Activated T-cell treated with anti-CD3 and anti-CD28 coated beads, Interleukin-2, amount 50 U/mL, for 4 hours (primary cell): Measurements from ENCODE around the gene SPDYE2. TPM values are rescaled to one million over a fixed set of nuclear protein-coding genes. Genes with fewer than 3 reads are reported as not detected.
"Not testable (repeated sequence)": the region's sequence is repeated elsewhere in the genome, so short reads cannot be mapped to it uniquely, and the experiment has no call there.

Source experiments
- ATAC-seq, 2 donors: fragments of 200-7000 bp; cut with Tn5 transposase; one replicate each; pipeline ENCODE4 v1.10.0; 2021
- DNase-seq: peaks from one replicate; pipeline ENCODE4 v3.0.0-alpha.2; 2020
- H3K27me3 Mint-ChIP-seq: one replicate; pipeline ENCODE4 v1.8.0; 2021; ENCODE audit warnings: low read depth, mixed read lengths
- H3K36me3 Mint-ChIP-seq: one replicate; pipeline ENCODE4 v1.8.0; 2022; ENCODE audit warnings: mixed read lengths; ENCODE audit not compliant: insufficient read depth
- H3K4me1 Mint-ChIP-seq: one replicate; pipeline ENCODE4 v1.8.0; 2021; ENCODE audit warnings: low read depth, mixed read lengths
- H3K4me3 Mint-ChIP-seq: one replicate; pipeline ENCODE4 v1.8.0; 2021; ENCODE audit warnings: mild to moderate bottlenecking, moderate library complexity, mixed read lengths
- H3K9me3 Mint-ChIP-seq: one replicate; pipeline ENCODE4 v1.8.0; 2021; ENCODE audit warnings: mixed read lengths
- total RNA-seq, 3 donors: library from RNA; stranded (reverse); gene quantifications; one replicate each; pipeline ENCODE4 v1.2.1, GENCODE V29; 2021

Gene SPDYE2
- total RNA-seq, 3 donors from 2014 or later, result not detected

GRCh38 chr7:102524803-102525202 is 26.2 kb upstream of the SPDYE2 start:
- ATAC-seq, H3K9me3 Mint-ChIP-seq, H3K36me3 Mint-ChIP-seq, H3K4me3 Mint-ChIP-seq, DNase-seq, H3K27me3 Mint-ChIP-seq, H3K4me1 Mint-ChIP-seq: not testable (repeated sequence)

- not testable (repeated sequence) for H3K4me1 Mint-ChIP-seq, H3K36me3 Mint-ChIP-seq, DNase-seq, H3K4me3 Mint-ChIP-seq, ATAC-seq, H3K9me3 Mint-ChIP-seq, H3K27me3 Mint-ChIP-seq
Observed at GRCh38 chr7:102527182-102527581, 23.8 kb upstream of the SPDYE2 start.

GRCh38 chr7:102527822-102528793 is 22.9 kb upstream of the SPDYE2 start:
- not testable (repeated sequence) for H3K9me3 Mint-ChIP-seq, H3K36me3 Mint-ChIP-seq, H3K27me3 Mint-ChIP-seq, H3K4me3 Mint-ChIP-seq, H3K4me1 Mint-ChIP-seq, ATAC-seq, DNase-seq

- not testable (repeated sequence) for H3K27me3 Mint-ChIP-seq, H3K36me3 Mint-ChIP-seq, H3K4me1 Mint-ChIP-seq, DNase-seq, ATAC-seq, H3K4me3 Mint-ChIP-seq, H3K9me3 Mint-ChIP-seq
Observed at GRCh38 chr7:102531583-102531982, 19.4 kb upstream of the SPDYE2 start.

GRCh38 chr7:102532127-102532526 is 18.9 kb upstream of the SPDYE2 start:
- H3K4me3 Mint-ChIP-seq, ATAC-seq, DNase-seq, H3K9me3 Mint-ChIP-seq, H3K27me3 Mint-ChIP-seq, H3K4me1 Mint-ChIP-seq, H3K36me3 Mint-ChIP-seq: not testable (repeated sequence)

- not testable (repeated sequence) for H3K36me3 Mint-ChIP-seq, H3K4me1 Mint-ChIP-seq, H3K9me3 Mint-ChIP-seq, ATAC-seq, H3K4me3 Mint-ChIP-seq, DNase-seq, H3K27me3 Mint-ChIP-seq
Observed at GRCh38 chr7:102535062-102535615, 15.9 kb upstream of the SPDYE2 start.

- H3K9me3 Mint-ChIP-seq, DNase-seq, H3K27me3 Mint-ChIP-seq, H3K4me1 Mint-ChIP-seq, H3K4me3 Mint-ChIP-seq, ATAC-seq, H3K36me3 Mint-ChIP-seq: not testable (repeated sequence)
Observed at GRCh38 chr7:102540604-102541003, 10.4 kb upstream of the SPDYE2 start.

GRCh38 chr7:102542083-102542482 is 8.9 kb upstream of the SPDYE2 start:
- not testable (repeated sequence) for H3K4me1 Mint-ChIP-seq, H3K9me3 Mint-ChIP-seq, ATAC-seq, H3K4me3 Mint-ChIP-seq, DNase-seq, H3K27me3 Mint-ChIP-seq, H3K36me3 Mint-ChIP-seq

GRCh38 chr7:102542771-102543170 is 8.3 kb upstream of the SPDYE2 start:
- DNase-seq, H3K27me3 Mint-ChIP-seq, H3K4me3 Mint-ChIP-seq, H3K9me3 Mint-ChIP-seq, H3K36me3 Mint-ChIP-seq, H3K4me1 Mint-ChIP-seq, ATAC-seq: not testable (repeated sequence)

- H3K9me3 Mint-ChIP-seq, DNase-seq, H3K4me1 Mint-ChIP-seq, H3K4me3 Mint-ChIP-seq, H3K36me3 Mint-ChIP-seq, H3K27me3 Mint-ChIP-seq, ATAC-seq: not testable (repeated sequence)
Observed at GRCh38 chr7:102543596-102543995, 7.4 kb upstream of the SPDYE2 start, which contains the start of gene UPK3BL2. Gene UPK3BL2, minus strand, starts transcription at chr7:102543696. Its CDS starts 60 bp downstream, at chr7:102543636.

GRCh38 chr7:102544372-102544771 is 6.7 kb upstream of the SPDYE2 start:
- not testable (repeated sequence) for H3K4me1 Mint-ChIP-seq, H3K27me3 Mint-ChIP-seq

GRCh38 chr7:102545288-102545687 is 5.7 kb upstream of the SPDYE2 start:
- H3K4me3 Mint-ChIP-seq, H3K27me3 Mint-ChIP-seq, ATAC-seq, DNase-seq, H3K4me1 Mint-ChIP-seq, H3K9me3 Mint-ChIP-seq, H3K36me3 Mint-ChIP-seq: not testable (repeated sequence)

More at GRCh38 chr7:102544372-102544771, 6.7 kb upstream of the SPDYE2 start:
- not testable (repeated sequence) for ATAC-seq, H3K36me3 Mint-ChIP-seq, H3K9me3 Mint-ChIP-seq, H3K4me3 Mint-ChIP-seq, DNase-seq

GRCh38 chr7:102546353-102546752 is 4.7 kb upstream of the SPDYE2 start:
- not testable (repeated sequence) for DNase-seq, H3K27me3 Mint-ChIP-seq, H3K4me3 Mint-ChIP-seq, H3K4me1 Mint-ChIP-seq, H3K36me3 Mint-ChIP-seq, ATAC-seq, H3K9me3 Mint-ChIP-seq

- H3K4me1 Mint-ChIP-seq, DNase-seq, H3K4me3 Mint-ChIP-seq, ATAC-seq, H3K9me3 Mint-ChIP-seq, H3K27me3 Mint-ChIP-seq, H3K36me3 Mint-ChIP-seq: not testable (repeated sequence)
Observed at GRCh38 chr7:102568620-102569019, 17.6 kb downstream of the SPDYE2 start.
